Neutrophil (primary cell): Measurements from ENCODE around the gene PAQR5.
A peak's percentile ranks its signal among the peaks of the same experiment; 100 is the strongest.

Source experiments
- H3K27ac ChIP-seq: fragments of 200-600 bp; sonication (generic); 2 replicates; pipeline ENCODE4 v1.5.1; 2016; ENCODE audit warnings: mild to moderate bottlenecking, moderate library complexity
- H3K27me3 ChIP-seq: fragments of 200-600 bp; sonication (generic); 2 replicates; pipeline ENCODE4 v1.6.0; 2016; ENCODE audit warnings: mild to moderate bottlenecking
- H3K36me3 ChIP-seq: fragments of 200-600 bp; sonication (generic); 2 replicates; pipeline ENCODE4 v1.5.1; 2017
- H3K4me1 ChIP-seq, 2 experiments: fragments of 200-600 bp in 1 of 2; sonication (generic) in 1 of 2; 1 replicate in 1 of 2; 2 replicates in 1 of 2; pipeline versions ENCODE4 v1.5.1 to v1.6.1; 2013 to 2016; ENCODE audit warnings: low read depth in 1 of 2, low read length in 1 of 2, mild to moderate bottlenecking in 1 of 2, moderate library complexity in 1 of 2; ENCODE audit not compliant: control insufficient read depth in 1 of 2, insufficient read depth in 1 of 2
- H3K4me3 ChIP-seq, 2 experiments: fragments of 200-600 bp in 1 of 2; sonication (generic) in 1 of 2; 1 replicate in 1 of 2; 2 replicates in 1 of 2; pipeline ENCODE4 v1.5.1; 2013 to 2016; ENCODE audit warnings: low read depth in 1 of 2, low read length in 1 of 2, mild to moderate bottlenecking in 1 of 2, moderate library complexity in 1 of 2
- H3K9me3 ChIP-seq: fragments of 200-600 bp; sonication (generic); 2 replicates; pipeline ENCODE4 v1.5.1; 2016
- TF ChIP-seq, protein P1 (sequence below): fragments of 200-600 bp; sonication (generic); IDR thresholded peaks from 2 replicates; pipeline ENCODE4 v1.5.1; 2016; ENCODE audit warnings: antibody characterized with exemption

PAQR5 gene

DNA sequence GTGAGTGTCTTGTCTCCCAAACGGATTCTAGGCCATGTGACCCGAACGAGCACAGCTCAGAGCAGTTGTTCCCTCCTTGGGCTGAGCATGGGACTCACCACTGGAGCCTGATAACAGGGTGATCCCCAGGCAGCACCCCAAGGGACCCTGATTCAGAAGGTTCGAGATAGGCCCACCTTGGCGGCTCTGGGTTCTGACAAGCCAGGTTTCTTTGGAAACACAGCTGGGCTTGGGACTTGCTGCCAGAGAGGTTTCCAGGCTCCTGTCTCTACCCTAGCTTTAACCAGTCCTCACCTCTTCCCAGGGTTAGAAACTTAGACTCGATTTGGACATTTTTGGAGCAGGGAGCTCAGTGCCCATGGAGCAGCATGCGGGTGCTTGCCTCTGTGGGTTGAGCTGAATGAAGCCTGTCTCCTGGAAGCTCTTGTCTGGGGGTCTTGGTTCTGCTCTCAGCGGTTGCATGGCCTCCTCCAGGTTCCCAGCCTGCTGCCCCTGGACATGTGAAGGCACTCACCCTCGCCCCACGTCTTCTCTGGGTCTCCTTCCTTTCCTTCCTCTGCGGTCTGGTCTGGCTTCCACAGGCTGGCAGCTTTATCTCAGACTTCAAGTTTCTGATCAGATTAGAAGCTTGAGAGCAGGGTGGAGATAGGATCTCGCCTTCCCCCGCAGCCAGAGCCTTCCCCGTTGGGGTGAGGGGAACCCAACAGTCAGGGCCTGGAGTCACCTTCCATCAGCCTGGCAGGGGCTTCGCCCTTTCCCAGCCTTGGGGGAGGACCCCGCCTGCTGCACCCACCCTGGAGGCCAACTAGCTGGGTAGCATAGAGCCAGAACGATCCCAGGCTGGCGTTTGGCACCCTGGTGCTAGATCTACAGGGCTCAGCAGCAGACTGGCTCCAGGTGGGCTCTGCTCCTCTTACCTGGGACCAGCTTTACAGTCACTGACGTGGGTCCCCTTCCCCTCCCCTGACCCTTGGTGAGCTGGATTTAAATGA is 21.0 kb downstream of the PAQR5 start:
- H3K27me3 ChIP-seq, result no peaks in the 10 kb centered on the region
- H3K36me3 ChIP-seq, result no peaks in the 10 kb centered on the region
- H3K27ac ChIP-seq, result peak overlapping the region; percentile 68
- H3K4me1 ChIP-seq, result peaks cover 53 to 57% of the 10 kb centered on the region in 2 experiments
- TF ChIP-seq, protein P1, sequence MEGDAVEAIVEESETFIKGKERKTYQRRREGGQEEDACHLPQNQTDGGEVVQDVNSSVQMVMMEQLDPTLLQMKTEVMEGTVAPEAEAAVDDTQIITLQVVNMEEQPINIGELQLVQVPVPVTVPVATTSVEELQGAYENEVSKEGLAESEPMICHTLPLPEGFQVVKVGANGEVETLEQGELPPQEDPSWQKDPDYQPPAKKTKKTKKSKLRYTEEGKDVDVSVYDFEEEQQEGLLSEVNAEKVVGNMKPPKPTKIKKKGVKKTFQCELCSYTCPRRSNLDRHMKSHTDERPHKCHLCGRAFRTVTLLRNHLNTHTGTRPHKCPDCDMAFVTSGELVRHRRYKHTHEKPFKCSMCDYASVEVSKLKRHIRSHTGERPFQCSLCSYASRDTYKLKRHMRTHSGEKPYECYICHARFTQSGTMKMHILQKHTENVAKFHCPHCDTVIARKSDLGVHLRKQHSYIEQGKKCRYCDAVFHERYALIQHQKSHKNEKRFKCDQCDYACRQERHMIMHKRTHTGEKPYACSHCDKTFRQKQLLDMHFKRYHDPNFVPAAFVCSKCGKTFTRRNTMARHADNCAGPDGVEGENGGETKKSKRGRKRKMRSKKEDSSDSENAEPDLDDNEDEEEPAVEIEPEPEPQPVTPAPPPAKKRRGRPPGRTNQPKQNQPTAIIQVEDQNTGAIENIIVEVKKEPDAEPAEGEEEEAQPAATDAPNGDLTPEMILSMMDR, result no peak
- no peak overlapping the region for H3K4me3 ChIP-seq
- no peaks in the 10 kb centered on the region for H3K9me3 ChIP-seq

DNA sequence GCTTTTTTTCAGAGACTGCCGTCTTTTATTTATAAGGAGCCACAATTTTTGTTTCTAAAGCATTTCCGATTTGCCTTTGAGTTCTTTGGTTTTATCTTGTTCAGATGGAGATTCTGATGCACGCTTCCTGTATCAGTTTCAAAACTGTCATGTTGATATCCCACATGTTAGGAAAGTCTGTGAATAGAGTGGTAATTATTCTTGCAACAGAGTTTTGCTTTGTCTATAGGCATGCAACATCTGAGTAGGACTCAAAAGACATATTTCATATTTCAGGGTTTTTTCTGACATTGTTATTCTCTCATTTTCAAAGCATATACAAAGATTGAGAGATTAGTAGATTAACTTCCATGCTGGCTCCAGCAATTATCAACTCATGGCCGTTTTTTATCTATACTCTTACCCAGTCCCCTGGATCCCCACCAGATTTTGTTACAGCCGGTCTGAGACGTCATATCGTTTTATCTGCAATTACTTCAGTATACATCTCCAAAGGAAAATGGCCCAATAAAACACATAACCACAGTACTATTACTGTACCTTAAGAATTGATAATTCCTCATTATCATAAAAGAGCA is 22.4 kb downstream of the PAQR5 start:
- Histone ChIP-seq H3K9me3 (no peaks in the 10 kb centered on the region), H3K4me3 (no peak overlapping the region), H3K36me3 (no peaks in the 10 kb centered on the region), H3K27ac (peak overlapping the region; percentile 68), H3K27me3 (no peaks in the 10 kb centered on the region), H3K4me1 (peaks cover 39 to 43% of the 10 kb centered on the region in 2 experiments)
- TF ChIP-seq, protein P1, result no peak

DNA sequence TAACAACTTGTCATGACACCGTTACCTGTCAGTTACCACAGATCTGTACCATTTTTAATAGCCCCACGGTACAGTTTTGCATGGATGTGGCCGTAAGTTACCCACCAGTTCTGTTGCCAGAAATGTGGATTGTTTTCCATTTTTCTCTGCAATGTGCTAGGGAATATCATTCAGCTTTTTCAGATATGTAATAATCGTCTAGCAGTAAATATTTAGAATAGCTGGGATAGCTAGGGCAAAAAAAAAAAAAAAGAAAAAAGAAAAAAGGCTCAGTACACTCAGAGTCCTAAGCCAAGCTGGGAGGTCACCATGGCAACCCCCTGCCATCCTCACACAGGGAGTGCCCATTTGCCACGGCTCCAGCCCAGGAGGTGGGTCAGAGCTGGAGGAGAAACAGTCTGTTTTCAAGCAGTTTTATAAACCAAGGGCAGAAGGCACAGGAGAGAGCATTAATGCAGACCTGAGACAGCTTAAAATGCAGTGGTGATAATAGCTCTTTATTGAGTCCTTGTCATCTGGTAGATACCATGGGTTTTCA is 25.2 kb downstream of the PAQR5 start:
- peaks cover 32 to 36% of the 10 kb centered on the region in 2 experiments for H3K4me1 ChIP-seq
- TF ChIP-seq, protein P1, result no peak
- no peaks in the 10 kb centered on the region for H3K9me3 ChIP-seq
- peak overlapping the region; percentile 82 for H3K27ac ChIP-seq
- no peaks in the 10 kb centered on the region for H3K27me3 ChIP-seq
- no peaks in the 10 kb centered on the region for H3K36me3 ChIP-seq
- H3K4me3 ChIP-seq, result no peak overlapping the region

DNA sequence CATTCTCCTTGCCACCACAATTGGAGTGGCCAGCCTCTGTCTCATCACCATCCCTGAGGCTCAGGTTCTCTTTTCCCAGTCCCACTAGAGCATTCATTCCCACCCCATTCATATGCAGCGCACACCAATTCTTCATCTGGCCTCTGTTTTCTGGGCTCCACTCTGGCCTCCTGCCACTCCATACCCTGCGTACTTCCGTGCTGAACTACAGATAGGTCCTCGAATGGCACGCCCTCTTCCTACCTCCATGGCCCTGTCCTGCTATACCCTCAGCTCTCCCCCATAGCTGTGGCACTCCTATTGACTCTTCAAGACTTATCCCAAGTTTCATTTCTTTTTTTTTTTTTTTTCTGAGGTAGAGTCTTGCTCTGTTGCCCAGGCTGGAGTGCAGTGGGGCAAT is 25.9 kb downstream of the PAQR5 start:
- Histone ChIP-seq H3K27me3 (no peaks in the 10 kb centered on the region), H3K4me3 (no peak overlapping the region), H3K27ac (no peak overlapping the region), H3K4me1 (peaks cover 27 to 33% of the 10 kb centered on the region in 2 experiments), H3K36me3 (no peaks in the 10 kb centered on the region), H3K9me3 (no peaks in the 10 kb centered on the region)
- TF ChIP-seq, protein P1, result no peak

DNA sequence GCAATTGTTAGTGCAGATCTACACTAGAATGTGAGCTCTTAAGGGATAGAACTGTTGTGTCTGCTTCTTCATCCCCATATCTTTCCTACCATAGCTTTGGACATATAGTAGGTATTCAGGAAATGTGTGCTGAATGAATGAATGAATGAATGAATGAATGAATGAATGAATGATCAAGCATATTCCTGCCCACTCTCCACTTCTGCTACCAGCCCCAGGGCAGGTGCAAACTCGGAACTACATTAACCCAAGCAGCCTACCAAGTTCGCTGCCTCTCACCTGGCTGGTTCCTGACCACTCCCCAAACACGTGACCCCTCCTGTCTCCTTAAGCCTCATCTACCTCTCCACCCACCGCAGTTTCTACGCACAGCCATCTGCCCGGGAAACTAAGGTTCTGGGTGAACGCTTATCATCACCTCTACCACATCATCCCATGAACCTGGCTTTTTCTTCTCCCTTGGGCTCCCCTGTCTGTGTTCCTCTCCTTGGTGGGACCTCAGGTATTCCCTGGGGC is 26.8 kb downstream of the PAQR5 start:
- Histone ChIP-seq H3K36me3 (no peaks in the 10 kb centered on the region), H3K27me3 (no peaks in the 10 kb centered on the region), H3K4me3 (no peak overlapping the region), H3K4me1 (peaks cover 17 to 25% of the 10 kb centered on the region in 2 experiments), H3K9me3 (no peaks in the 10 kb centered on the region), H3K27ac (no peak overlapping the region)
- TF ChIP-seq, protein P1, result no peak
